K562 (cell line): ENCODE results near the gene RGS17. TPM values are rescaled to one million over a fixed set of nuclear protein-coding genes. Genes with fewer than 3 reads are reported as not detected.

ENCODE experiments used
- ARID2 ChIP-seq: fragments of 450-650 bp; IDR thresholded peaks from 2 replicates; pipeline ENCODE4 v1.6.1; 2017; ENCODE audit warnings: antibody characterized with exemption, mild to moderate bottlenecking
- CBFA2T3 ChIP-seq: fragments of 450-650 bp; IDR thresholded peaks from 2 replicates; pipeline ENCODE4 v1.6.1; 2017
- CC2D1A ChIP-seq: fragments of 450-650 bp; IDR thresholded peaks from 2 replicates; pipeline ENCODE4 v1.6.1; 2017; ENCODE audit warnings: mild to moderate bottlenecking
- KAT7 ChIP-seq: sonication (generic); formaldehyde crosslinking; IDR thresholded peaks from 2 replicates; pipeline ENCODE4 v1.8.0; 2022; ENCODE audit warnings: missing genetic modification reagents, mild to moderate bottlenecking, borderline replicate concordance
- SMAD3 ChIP-seq: fragments of 450-650 bp; formaldehyde crosslinking; conservative IDR thresholded peaks from 2 replicates; pipeline ENCODE4 v1.4.0; 2020; ENCODE audit warnings: mild to moderate bottlenecking
- SRSF1 ChIP-seq: fragments of 200-400 bp; formaldehyde crosslinking; IDR thresholded peaks from 2 replicates; pipeline ENCODE4 v1.6.1; 2017; ENCODE audit warnings: mild to moderate bottlenecking, low read depth, low read length, moderate library complexity
- STAT5A ChIP-seq: IDR thresholded peaks from 2 replicates; pipeline ENCODE4 v1.6.1; 2012; ENCODE audit warnings: low read length, inconsistent platforms, borderline replicate concordance
- TRIM28 ChIP-seq: fragments of 450-650 bp; IDR thresholded peaks from 2 replicates; pipeline ENCODE4 v1.6.1; 2017
- XRCC4 ChIP-seq: IDR thresholded peaks from one replicate; pipeline ENCODE4 v1.6.1; 2011; ENCODE audit not compliant: insufficient read depth, insufficient read length; ENCODE audit errors: extremely low read depth
- ZNF232 ChIP-seq: sonication (generic); formaldehyde crosslinking; IDR thresholded peaks from 2 replicates; pipeline ENCODE4 v1.8.0; 2022; ENCODE audit warnings: mild to moderate bottlenecking, missing genetic modification reagents
- ZNF507 ChIP-seq: conservative IDR thresholded peaks from 2 replicates; pipeline ENCODE4 v1.6.1; 2017; ENCODE audit warnings: missing genetic modification characterization, missing compliant biosample characterization
- polyA plus RNA-seq, 8 experiments: library from polyadenylated mRNA; depleted of rRNA in 4 of 8; stranded (reverse) in 5 of 8; unstranded in 3 of 8; fragments of >200 nt; fragmentation: Nextera tagmentation in 2 of 8; fragmentation: Illumina TruSeq in 1 of 8; extraction: Ambion mirVana in 2 of 8; extraction: Trizol in 1 of 8; gene quantifications; 2 replicates each; pipeline versions ENCODE4 v1.2.1 to v1.2.3, GENCODE V29; 2011 to 2014; ENCODE audit warnings: inconsistent platforms in 1 of 8, missing spikeins in 1 of 8
- total RNA-seq, 7 experiments: library from RNA; depleted of rRNA in 6 of 7; stranded (reverse); fragments of >200 nt in 6 of 7; fragmentation: Illumina TruSeq in 2 of 7; extraction: Trizol in 2 of 7; gene quantifications; 2 replicates each; pipeline versions ENCODE4 v1.2.1 to v1.2.3, GENCODE V29; 2011 to 2021; ENCODE audit warnings: low replicate concordance in 1 of 7
- TF ChIP-seq, protein P1 (sequence below): fragments of 200-800 bp; sonication (Bioruptor generic); IDR thresholded peaks from 2 replicates; pipeline ENCODE4 v1.6.1; 2016; ENCODE audit warnings: missing genetic modification characterization, missing compliant biosample characterization
- TF ChIP-seq, protein P2 (sequence below), 2 experiments: fragments of 450-650 bp; IDR thresholded peaks; 2 replicates each; pipeline ENCODE4 v1.6.1; 2016; ENCODE audit warnings: mild to moderate bottlenecking in 2 of 2, borderline replicate concordance in 1 of 2, low read depth in 1 of 2, moderate library complexity in 1 of 2

RGS17 gene
- total and polyA plus RNA-seq, 9 of the 15 experiments (the other 6 are each of a cell fraction or from before 2014, with no cell fraction given): 0.01 to 0.14 (median 0.08) TPM; not detected in 6

DNA sequence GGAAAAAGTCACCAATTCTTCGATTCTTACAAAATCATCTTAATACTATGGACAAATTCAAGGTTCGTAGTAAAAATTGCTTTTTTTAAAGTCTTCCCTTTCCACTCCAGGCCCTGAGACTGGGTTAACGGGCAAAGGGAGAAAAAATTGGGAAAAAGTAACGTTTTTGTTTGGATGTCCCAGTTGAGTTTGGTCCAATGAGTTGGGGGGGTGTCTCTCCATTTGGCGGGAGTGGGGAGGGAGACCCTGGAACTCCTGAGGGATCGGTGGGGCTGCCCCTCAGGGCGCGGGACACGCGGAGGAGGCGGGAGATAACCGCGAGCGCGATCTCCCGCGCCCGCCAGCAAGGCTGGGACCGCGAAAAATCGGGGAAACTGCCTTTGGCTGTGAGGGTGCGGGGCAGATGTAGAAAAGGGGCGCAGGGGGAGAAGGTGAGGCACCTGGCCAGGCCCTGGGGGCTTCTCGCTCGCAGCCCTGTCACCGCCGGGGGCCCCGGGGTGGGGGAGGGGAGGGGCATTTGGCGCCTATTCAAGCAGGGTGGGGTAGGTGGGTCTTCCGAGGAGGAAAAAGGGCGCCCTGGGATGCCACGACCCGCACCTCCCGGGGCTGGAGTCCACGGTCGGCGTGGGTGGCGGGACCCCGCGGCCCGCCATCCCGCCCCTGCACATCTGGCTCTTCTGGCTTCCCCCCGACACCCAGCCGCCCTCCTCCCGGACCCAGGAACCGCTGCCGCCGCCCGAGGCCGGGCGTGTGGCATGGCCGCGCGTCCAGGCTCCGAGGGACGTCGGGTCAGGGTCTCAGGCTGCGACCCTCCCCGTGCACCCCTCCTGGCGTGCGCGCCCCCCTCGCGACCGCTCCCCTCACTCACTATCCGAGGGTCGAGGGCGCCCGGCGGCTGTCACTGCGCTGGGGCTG lies 148.8 kb downstream of the RGS17 start (continued):
- TF ChIP-seq, protein P1, sequence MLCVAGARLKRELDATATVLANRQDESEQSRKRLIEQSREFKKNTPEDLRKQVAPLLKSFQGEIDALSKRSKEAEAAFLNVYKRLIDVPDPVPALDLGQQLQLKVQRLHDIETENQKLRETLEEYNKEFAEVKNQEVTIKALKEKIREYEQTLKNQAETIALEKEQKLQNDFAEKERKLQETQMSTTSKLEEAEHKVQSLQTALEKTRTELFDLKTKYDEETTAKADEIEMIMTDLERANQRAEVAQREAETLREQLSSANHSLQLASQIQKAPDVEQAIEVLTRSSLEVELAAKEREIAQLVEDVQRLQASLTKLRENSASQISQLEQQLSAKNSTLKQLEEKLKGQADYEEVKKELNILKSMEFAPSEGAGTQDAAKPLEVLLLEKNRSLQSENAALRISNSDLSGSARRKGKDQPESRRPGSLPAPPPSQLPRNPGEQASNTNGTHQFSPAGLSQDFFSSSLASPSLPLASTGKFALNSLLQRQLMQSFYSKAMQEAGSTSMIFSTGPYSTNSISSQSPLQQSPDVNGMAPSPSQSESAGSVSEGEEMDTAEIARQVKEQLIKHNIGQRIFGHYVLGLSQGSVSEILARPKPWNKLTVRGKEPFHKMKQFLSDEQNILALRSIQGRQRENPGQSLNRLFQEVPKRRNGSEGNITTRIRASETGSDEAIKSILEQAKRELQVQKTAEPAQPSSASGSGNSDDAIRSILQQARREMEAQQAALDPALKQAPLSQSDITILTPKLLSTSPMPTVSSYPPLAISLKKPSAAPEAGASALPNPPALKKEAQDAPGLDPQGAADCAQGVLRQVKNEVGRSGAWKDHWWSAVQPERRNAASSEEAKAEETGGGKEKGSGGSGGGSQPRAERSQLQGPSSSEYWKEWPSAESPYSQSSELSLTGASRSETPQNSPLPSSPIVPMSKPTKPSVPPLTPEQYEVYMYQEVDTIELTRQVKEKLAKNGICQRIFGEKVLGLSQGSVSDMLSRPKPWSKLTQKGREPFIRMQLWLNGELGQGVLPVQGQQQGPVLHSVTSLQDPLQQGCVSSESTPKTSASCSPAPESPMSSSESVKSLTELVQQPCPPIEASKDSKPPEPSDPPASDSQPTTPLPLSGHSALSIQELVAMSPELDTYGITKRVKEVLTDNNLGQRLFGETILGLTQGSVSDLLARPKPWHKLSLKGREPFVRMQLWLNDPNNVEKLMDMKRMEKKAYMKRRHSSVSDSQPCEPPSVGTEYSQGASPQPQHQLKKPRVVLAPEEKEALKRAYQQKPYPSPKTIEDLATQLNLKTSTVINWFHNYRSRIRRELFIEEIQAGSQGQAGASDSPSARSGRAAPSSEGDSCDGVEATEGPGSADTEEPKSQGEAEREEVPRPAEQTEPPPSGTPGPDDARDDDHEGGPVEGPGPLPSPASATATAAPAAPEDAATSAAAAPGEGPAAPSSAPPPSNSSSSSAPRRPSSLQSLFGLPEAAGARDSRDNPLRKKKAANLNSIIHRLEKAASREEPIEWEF (CRISPR knock-in tag): no peak
- no peak; the same call in none of the 2 replicates for TF ChIP-seq KAT7 (CRISPR knock-in tag)
- TF ChIP-seq XRCC4: no peak
- no peak for TF ChIP-seq SMAD3 (CRISPR knock-in tag)
- no peak for TF ChIP-seq ARID2
- TF ChIP-seq CC2D1A: no peak
- no peak for TF ChIP-seq SRSF1
- 0 out of 2 replicates have a peak, but pooled peaks have one; percentile 12 for TF ChIP-seq ZNF232 (CRISPR knock-in tag)
- TF ChIP-seq CBFA2T3: no peak
- TF ChIP-seq, protein P2, sequence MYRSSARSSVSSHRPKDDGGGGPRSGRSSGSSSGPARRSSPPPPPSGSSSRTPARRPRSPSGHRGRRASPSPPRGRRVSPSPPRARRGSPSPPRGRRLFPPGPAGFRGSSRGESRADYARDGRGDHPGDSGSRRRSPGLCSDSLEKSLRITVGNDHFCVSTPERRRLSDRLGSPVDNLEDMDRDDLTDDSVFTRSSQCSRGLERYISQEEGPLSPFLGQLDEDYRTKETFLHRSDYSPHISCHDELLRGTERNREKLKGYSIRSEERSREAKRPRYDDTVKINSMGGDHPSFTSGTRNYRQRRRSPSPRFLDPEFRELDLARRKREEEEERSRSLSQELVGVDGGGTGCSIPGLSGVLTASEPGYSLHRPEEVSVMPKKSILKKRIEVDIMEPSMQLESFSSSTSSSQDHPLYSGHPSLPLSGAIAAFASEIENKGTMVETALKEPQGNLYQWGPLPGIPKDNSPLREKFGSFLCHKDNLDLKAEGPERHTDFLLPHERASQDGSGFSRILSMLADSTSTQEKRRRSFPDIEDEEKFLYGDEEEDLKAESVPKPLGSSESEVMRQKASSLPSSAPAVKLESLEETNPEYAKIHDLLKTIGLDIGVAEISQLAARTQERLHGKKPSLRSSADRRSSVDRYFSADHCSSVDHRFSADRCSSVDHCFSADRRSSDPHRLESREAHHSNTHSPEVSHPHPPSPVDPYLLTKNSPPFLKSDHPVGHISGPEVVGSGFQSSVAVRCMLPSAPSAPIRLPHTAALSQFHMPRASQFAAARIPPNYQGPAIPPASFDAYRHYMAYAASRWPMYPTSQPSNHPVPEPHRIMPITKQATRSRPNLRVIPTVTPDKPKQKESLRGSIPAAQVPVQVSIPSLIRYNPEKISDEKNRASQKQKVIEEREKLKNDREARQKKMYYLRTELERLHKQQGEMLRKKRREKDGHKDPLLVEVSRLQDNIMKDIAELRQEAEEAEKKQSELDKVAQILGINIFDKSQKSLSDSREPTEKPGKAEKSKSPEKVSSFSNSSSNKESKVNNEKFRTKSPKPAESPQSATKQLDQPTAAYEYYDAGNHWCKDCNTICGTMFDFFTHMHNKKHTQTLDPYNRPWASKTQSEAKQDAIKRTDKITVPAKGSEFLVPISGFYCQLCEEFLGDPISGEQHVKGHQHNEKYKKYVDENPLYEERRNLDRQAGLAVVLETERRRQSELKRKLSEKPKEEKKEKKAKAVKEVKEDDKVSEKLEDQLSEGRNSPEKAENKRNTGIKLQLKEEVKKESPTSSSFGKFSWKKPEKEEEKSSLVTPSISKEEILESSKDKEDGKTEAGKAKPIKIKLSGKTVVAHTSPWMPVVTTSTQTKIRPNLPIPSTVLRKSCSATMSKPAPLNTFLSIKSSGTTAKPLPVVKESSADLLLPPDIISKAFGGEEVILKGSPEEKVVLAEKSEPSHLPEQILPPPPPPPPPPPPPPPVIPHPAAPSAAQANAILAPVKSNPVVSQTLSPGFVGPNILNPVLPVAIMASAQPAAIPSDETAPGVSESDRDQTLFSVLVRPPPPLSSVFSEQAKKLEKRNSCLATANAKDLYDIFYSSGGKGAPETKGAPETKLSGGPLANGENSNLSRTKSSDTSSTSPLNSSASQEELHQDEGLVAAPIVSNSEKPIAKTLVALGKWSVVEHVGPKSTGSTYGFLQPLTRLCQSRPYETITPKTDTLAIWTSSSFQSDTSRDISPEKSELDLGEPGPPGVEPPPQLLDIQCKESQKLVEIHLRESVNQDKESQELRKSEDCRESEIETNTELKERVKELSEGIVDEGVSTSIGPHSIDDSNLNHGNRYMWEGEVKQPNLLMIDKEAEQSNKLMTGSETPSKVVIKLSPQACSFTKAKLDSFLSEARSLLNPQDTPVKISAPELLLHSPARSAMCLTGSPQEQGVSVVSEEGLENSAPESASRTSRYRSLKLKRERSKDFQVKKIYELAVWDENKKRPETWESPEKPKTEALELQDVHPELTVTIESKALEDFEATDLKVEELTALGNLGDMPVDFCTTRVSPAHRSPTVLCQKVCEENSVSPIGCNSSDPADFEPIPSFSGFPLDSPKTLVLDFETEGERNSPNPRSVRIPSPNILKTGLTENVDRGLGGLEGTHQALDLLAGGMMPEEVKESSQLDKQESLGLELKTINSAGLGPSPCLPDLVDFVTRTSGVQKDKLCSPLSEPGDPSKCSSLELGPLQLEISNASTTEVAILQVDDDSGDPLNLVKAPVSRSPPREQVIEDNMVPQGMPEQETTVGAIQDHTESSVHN (IDR thresholded peaks at IDR 0.05; ENCODE audit: borderline replicate concordance in 1 of 2, low read depth in 1 of 2): no peak
- no peak for TF ChIP-seq TRIM28
- no peak for TF ChIP-seq ZNF507 (tag)
- TF ChIP-seq STAT5A: no peak
